HG03571 (cell line): ENCODE results near the gene SLC12A4.
"Not testable (repeated sequence)": the region's sequence is repeated elsewhere in the genome, so short reads cannot be mapped to it uniquely, and the experiment has no call there.

Experiments used
- ATAC-seq: cut with Tn5 transposase; IDR thresholded peaks from one replicate; pipeline ENCODE4 v1.9.1; 2021; ENCODE audit not compliant: unreplicated experiment

The SLC12A4 gene

GRCh38 chr16:67968400-67969253 lies at the start of gene SLC12A4:
SLC12A4 (minus strand) TSS chr16:67968637; CDS start chr16:67968553, 84 bp downstream.
- peak; percentile 80 for ATAC-seq

- ATAC-seq: no peak
Measured at GRCh38 chr16:68015681-68016080, 47.2 kb upstream of the SLC12A4 start, which contains the start of gene DPEP2NB. DPEP2NB (minus strand) TSS chr16:68015911; CDS start chr16:68015770, 141 bp downstream.

GRCh38 chr16:68013440-68013839 lies 45.0 kb upstream of the SLC12A4 start:
- ATAC-seq: no peak

GRCh38 chr16:68009872-68010271 lies 41.4 kb upstream of the SLC12A4 start:
- ATAC-seq: not testable (repeated sequence)

GRCh38 chr16:68009157-68009735 lies 40.8 kb upstream of the SLC12A4 start:
- no peak for ATAC-seq

- ATAC-seq: no peak
Measured at GRCh38 chr16:68005786-68006286, 37.4 kb upstream of the SLC12A4 start.

- ATAC-seq: no peak
Measured at GRCh38 chr16:68005211-68005610, 36.8 kb upstream of the SLC12A4 start.

GRCh38 chr16:68003031-68003430 lies 34.6 kb upstream of the SLC12A4 start:
- ATAC-seq: no peak

- no peak for ATAC-seq
Measured at GRCh38 chr16:68000450-68000849, 32.0 kb upstream of the SLC12A4 start.

GRCh38 chr16:67999985-68000384 lies 31.5 kb upstream of the SLC12A4 start:
- ATAC-seq: no peak

- ATAC-seq: not testable (repeated sequence)
Measured at GRCh38 chr16:67998779-67999688, 30.6 kb upstream of the SLC12A4 start, which contains the start of gene DPEP2. DPEP2 (minus strand) TSS chr16:67999484; CDS start chr16:67993212, 6,272 bp downstream.

- not testable (repeated sequence) for ATAC-seq
Measured at GRCh38 chr16:67998231-67998778, 29.9 kb upstream of the SLC12A4 start.

- no peak for ATAC-seq
Measured at GRCh38 chr16:67996666-67997065, 28.2 kb upstream of the SLC12A4 start.

GRCh38 chr16:67995423-67995822 lies 27.0 kb upstream of the SLC12A4 start:
- no peak for ATAC-seq

- not testable (repeated sequence) for ATAC-seq
Measured at GRCh38 chr16:67994040-67994408, 25.6 kb upstream of the SLC12A4 start.

GRCh38 chr16:67993207-67994039 lies 25.0 kb upstream of the SLC12A4 start:
- peak; percentile 64 for ATAC-seq

GRCh38 chr16:67992661-67993206 lies 24.3 kb upstream of the SLC12A4 start:
- ATAC-seq: no peak

- ATAC-seq: no peak
Measured at GRCh38 chr16:67990018-67990386, 21.6 kb upstream of the SLC12A4 start.

- ATAC-seq: no peak
Measured at GRCh38 chr16:67989322-67990017, 21.0 kb upstream of the SLC12A4 start.
